Left ventricle myocardium inferior (tissue), 1 donor: ENCODE results near the gene SLC38A3. TPM values are rescaled to one million over a fixed set of nuclear protein-coding genes. Genes with fewer than 3 reads are reported as not detected.
"Not testable (repeated sequence)": the region's sequence is repeated elsewhere in the genome, so short reads cannot be mapped to it uniquely, and the experiment has no call there.

Source experiments
- DNase-seq: peaks from one replicate; pipeline ENCODE4 v3.0.0-alpha.2; 2020
- H3K27ac ChIP-seq: fragments of 200-600 bp; replicated peaks from 2 replicates; pipeline ENCODE4 v1.8.0; 2021
- H3K27me3 ChIP-seq: fragments of 200-600 bp; 2 replicates; pipeline ENCODE4 v1.8.0; 2021; ENCODE audit warnings: low read depth
- H3K36me3 ChIP-seq: fragments of 200-600 bp; 2 replicates; pipeline ENCODE4 v1.8.0; 2021
- H3K4me1 ChIP-seq: fragments of 200-600 bp; 2 replicates; pipeline ENCODE4 v1.8.0; 2021
- H3K4me3 ChIP-seq: fragments of 200-600 bp; 2 replicates; pipeline ENCODE4 v1.8.0; 2021; ENCODE audit warnings: mild to moderate bottlenecking, moderate library complexity
- H3K9me3 ChIP-seq: fragments of 200-600 bp; replicated peaks from 2 replicates; pipeline ENCODE4 v1.8.0; 2021
- intact Hi-C: fragments of 100-400 bp; cut with micrococcal nuclease; formaldehyde crosslinking; loops from one replicate; pipeline ENCODE4 v1.11.0; 2022
- total RNA-seq: library from RNA; stranded (reverse); fragmentation: NEBNext Ultra II Directional; extraction: Animal tissue kit (Norgen Biotek cat#: 25700); gene quantifications from one replicate; pipeline ENCODE4 v1.2.1, GENCODE V29; 2021
- TF ChIP-seq, protein P1 (sequence below): fragments of 200-600 bp; IDR thresholded peaks from 2 replicates; pipeline ENCODE4 v1.8.0; 2021; ENCODE audit warnings: antibody characterized with exemption, mild to moderate bottlenecking, borderline replicate concordance
- donor health status: DM: no; HTN: yes; CAD: no; lungs with severe emphysema.

Gene SLC38A3
- total RNA-seq, 1 donor from 2014 or later = 10.4 TPM

GRCh38 chr3:50226888-50227389, 21.9 kb downstream of the SLC38A3 start:
- H3K4me1 ChIP-seq = peaks cover 26% of the 10 kb centered on the region
- H3K9me3 ChIP-seq = no peaks in the 10 kb centered on the region
- TF ChIP-seq, protein P1, sequence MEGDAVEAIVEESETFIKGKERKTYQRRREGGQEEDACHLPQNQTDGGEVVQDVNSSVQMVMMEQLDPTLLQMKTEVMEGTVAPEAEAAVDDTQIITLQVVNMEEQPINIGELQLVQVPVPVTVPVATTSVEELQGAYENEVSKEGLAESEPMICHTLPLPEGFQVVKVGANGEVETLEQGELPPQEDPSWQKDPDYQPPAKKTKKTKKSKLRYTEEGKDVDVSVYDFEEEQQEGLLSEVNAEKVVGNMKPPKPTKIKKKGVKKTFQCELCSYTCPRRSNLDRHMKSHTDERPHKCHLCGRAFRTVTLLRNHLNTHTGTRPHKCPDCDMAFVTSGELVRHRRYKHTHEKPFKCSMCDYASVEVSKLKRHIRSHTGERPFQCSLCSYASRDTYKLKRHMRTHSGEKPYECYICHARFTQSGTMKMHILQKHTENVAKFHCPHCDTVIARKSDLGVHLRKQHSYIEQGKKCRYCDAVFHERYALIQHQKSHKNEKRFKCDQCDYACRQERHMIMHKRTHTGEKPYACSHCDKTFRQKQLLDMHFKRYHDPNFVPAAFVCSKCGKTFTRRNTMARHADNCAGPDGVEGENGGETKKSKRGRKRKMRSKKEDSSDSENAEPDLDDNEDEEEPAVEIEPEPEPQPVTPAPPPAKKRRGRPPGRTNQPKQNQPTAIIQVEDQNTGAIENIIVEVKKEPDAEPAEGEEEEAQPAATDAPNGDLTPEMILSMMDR = no peak
- peak overlapping the region; percentile 87 for H3K27ac ChIP-seq
- H3K27me3 ChIP-seq = peaks cover 10% of the 10 kb centered on the region
- DNase-seq = no peak
- no peaks in the 10 kb centered on the region for H3K36me3 ChIP-seq
- H3K4me3 ChIP-seq = peak overlapping the region; percentile 76
- intact Hi-C loops = loop anchor here (5.0 kb wide), 1 partner anchor 45 kb away; no protein-coding TSS in a partner anchor

DNA sequence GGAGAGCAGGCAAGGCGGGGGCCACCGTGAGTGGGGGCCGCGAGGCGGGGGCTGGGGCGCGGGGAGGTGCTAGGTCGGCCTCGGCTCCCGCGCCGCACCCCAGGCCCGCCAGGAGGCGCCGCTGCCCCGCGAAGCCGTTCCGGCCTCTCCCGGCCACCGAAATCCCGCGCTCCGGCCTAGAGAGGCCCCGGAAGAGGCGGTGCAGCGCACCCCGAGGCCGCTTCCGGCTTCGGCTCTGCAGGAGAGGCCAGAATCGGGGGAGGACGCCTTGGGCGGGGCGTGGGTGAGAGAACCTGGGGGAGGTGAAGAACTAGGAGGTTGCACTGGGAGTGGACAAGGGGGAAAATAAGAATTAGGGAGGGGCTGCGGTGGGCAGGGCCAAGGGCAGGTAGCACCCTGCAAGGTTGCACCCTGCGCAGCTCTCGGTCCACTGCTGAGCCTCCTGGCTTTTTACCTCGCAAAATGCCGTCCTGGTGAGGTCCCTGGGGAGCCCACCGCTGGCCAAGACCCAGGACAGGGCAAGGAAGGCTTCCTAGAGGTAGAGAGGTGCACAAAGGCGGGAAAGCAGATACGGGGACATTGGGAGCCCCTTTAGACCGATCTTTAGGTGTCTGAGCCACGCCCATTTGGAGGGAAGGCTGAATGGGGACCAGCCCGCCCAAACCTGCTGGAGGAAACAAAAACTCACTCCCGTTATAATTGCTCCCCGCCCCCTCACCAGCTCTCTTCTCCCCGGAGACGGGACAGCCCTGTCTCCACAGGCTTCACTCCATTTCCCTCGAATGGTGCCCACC, 22.5 kb downstream of the SLC38A3 start:
- TF ChIP-seq, protein P1 = peak; percentile 97
- intact Hi-C loops = loop anchor here (5.0 kb wide), 1 partner anchor 45 kb away; no protein-coding TSS in a partner anchor
- peaks cover 26% of the 10 kb centered on the region for H3K4me1 ChIP-seq

GRCh38 chr3:50228184-50228763, 23.2 kb downstream of the SLC38A3 start:
- intact Hi-C loops = loop anchor here (5.0 kb wide), 1 partner anchor 44 kb away; no protein-coding TSS in a partner anchor
- H3K9me3 ChIP-seq, H3K27me3 ChIP-seq, DNase-seq, H3K36me3 ChIP-seq: not testable (repeated sequence)
- Histone ChIP-seq H3K27ac (peak overlapping the region; percentile 87), H3K4me1 (peaks cover 26% of the 10 kb centered on the region), H3K4me3 (peak overlapping the region; percentile 76)

More for the DNA sequence above, 22.5 kb downstream of the SLC38A3 start:
- no peaks in the 10 kb centered on the region for H3K36me3 ChIP-seq
- H3K27ac ChIP-seq = peak overlapping the region; percentile 87
- H3K27me3 ChIP-seq = peaks cover 10% of the 10 kb centered on the region
- H3K9me3 ChIP-seq = no peaks in the 10 kb centered on the region
- peak overlapping the region; percentile 76 for H3K4me3 ChIP-seq
- peak; percentile 91 for DNase-seq

DNA sequence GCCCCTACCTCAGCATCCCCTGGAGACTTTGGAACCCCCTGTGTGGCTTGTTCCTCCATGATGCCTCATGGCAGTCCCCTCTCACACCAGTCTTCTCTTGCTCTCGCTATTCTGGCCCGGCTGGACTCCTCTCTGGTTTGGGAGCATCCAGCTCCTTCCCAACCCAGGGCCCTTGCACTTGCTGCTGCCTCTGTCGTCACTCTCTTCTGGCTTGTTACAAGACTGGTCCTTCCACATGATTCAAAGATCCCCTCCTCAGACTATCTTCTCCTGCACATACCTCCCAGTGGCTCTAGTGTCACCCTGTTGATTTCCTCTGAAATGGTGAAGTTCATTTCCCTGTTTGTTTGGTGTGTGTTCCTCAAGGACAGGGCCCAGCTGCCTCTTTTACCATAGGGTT, 24.4 kb downstream of the SLC38A3 start:
- no peak overlapping the region for H3K4me3 ChIP-seq
- intact Hi-C loops = loop anchor here (5.0 kb wide), 1 partner anchor 43 kb away; no protein-coding TSS in a partner anchor
- TF ChIP-seq, protein P1 = no peak
- no peaks in the 10 kb centered on the region for H3K9me3 ChIP-seq
- H3K27ac ChIP-seq = no peak overlapping the region
- H3K4me1 ChIP-seq = peaks cover 26% of the 10 kb centered on the region
- no peak for DNase-seq
- H3K36me3 ChIP-seq = no peaks in the 10 kb centered on the region
- peaks cover 5% of the 10 kb centered on the region for H3K27me3 ChIP-seq

GRCh38 chr3:50230104-50230793, 25.2 kb downstream of the SLC38A3 start:
- Histone ChIP-seq H3K4me3 (no peak overlapping the region), H3K27ac (peak overlapping the region; percentile 27), H3K36me3 (no peaks in the 10 kb centered on the region), H3K9me3 (no peaks in the 10 kb centered on the region), H3K27me3 (no peaks in the 10 kb centered on the region), H3K4me1 (peaks cover 33% of the 10 kb centered on the region)
- DNase-seq = no peak
- intact Hi-C loops = no loop called here
- TF ChIP-seq, protein P1 = no peak
